ENCODE results near the gene UBE3C. TPM values are rescaled to one million over a fixed set of nuclear protein-coding genes. Genes with fewer than 3 reads are reported as not detected.
"Not testable (repeated sequence)": the region's sequence is repeated elsewhere in the genome, so short reads cannot be mapped to it uniquely, and the experiment has no call there.

The UBE3C gene
- polyA plus RNA-seq, 6 donors from 2014 or later: 16.2 to 22.0 (median 17.5) TPM

GRCh38 chr7:157238087-157238486 lies 99.4 kb downstream of the UBE3C start:
- Mint-ChIP-seq H3K36me3 (peaks cover 16 to 38% of the 10 kb centered on the region in 2 donors), H3K9me3 (peaks cover 0 to 5% (median 0%) of the 10 kb centered on the region in 7 donors), H3K27ac (peak overlapping the region in 2 of 6 donors; percentile 48 to 63), H3K4me1 (peaks cover 0 to 11% (median 0%) of the 10 kb centered on the region in 3 donors), H3K4me3 (peak overlapping the region in 1 of 8 donors; percentile 34), H3K27me3 (no peaks in the 10 kb centered on the region)
- DNase-seq: no peak
- no peak for ATAC-seq (ENCODE audit: low read depth in 2 of 2)

GRCh38 chr7:157239571-157240270 lies 101.0 kb downstream of the UBE3C start:
- Mint-ChIP-seq H3K27me3 (no peaks in the 10 kb centered on the region), H3K36me3 (peaks cover 16 to 31% of the 10 kb centered on the region in 2 donors), H3K4me1 (peaks cover 0 to 11% (median 5%) of the 10 kb centered on the region in 3 donors), H3K4me3 (no peak overlapping the region), H3K27ac (no peak overlapping the region), H3K9me3 (peaks cover 0 to 5% (median 0%) of the 10 kb centered on the region in 7 donors)
- no peak for DNase-seq
- no peak for ATAC-seq (ENCODE audit: low read depth in 2 of 2)

- H3K27ac Mint-ChIP-seq: no peak overlapping the region
These were observed 102.9 kb downstream of the UBE3C start for GRCh38 chr7:157241631-157242030.

GRCh38 chr7:157244516-157245294 lies 106.0 kb downstream of the UBE3C start:
- Mint-ChIP-seq H3K4me1 (peaks cover 0 to 7% (median 5%) of the 10 kb centered on the region in 3 donors), H3K9me3 (no peaks in the 10 kb centered on the region), H3K27me3 (no peaks in the 10 kb centered on the region), H3K4me3 (no peak overlapping the region), H3K27ac (no peak overlapping the region), H3K36me3 (peaks cover 4 to 14% of the 10 kb centered on the region in 2 donors)
- ATAC-seq (ENCODE audit: low read depth in 2 of 2) (no peak), DNase-seq (no peak)

More at GRCh38 chr7:157241631-157242030, 102.9 kb downstream of the UBE3C start:
- peaks cover 0 to 11% (median 5%) of the 10 kb centered on the region in 3 donors for H3K4me1 Mint-ChIP-seq
- peaks cover 16 to 31% of the 10 kb centered on the region in 2 donors for H3K36me3 Mint-ChIP-seq
- H3K27me3 Mint-ChIP-seq: no peaks in the 10 kb centered on the region
- peaks cover 0 to 5% (median 0%) of the 10 kb centered on the region in 7 donors for H3K9me3 Mint-ChIP-seq
- no peak for ATAC-seq (ENCODE audit: low read depth in 2 of 2)
- DNase-seq: no peak
- peak overlapping the region in 1 of 8 donors; percentile 12 for H3K4me3 Mint-ChIP-seq

GRCh38 chr7:157246052-157246451 lies 107.3 kb downstream of the UBE3C start:
- no peak for ATAC-seq (ENCODE audit: low read depth in 2 of 2)
- H3K27me3 Mint-ChIP-seq: no peaks in the 10 kb centered on the region
- no peak overlapping the region for H3K4me3 Mint-ChIP-seq
- no peak overlapping the region for H3K27ac Mint-ChIP-seq
- DNase-seq: no peak
- H3K9me3 Mint-ChIP-seq: no peaks in the 10 kb centered on the region
- H3K36me3 Mint-ChIP-seq: peaks cover 4% of the 10 kb centered on the region in 2 donors
- H3K4me1 Mint-ChIP-seq: peaks cover 0 to 5% (median 4%) of the 10 kb centered on the region in 3 donors

GRCh38 chr7:157248659-157249058 lies 109.9 kb downstream of the UBE3C start:
- Mint-ChIP-seq H3K36me3 (peaks cover 0 to 4% of the 10 kb centered on the region in 2 donors), H3K9me3 (no peaks in the 10 kb centered on the region), H3K27me3 (no peaks in the 10 kb centered on the region), H3K4me3 (no peak overlapping the region), H3K27ac (no peak overlapping the region), H3K4me1 (peaks cover 0 to 4% (median 0%) of the 10 kb centered on the region in 3 donors)
- ATAC-seq (ENCODE audit: low read depth in 2 of 2) (no peak), DNase-seq (no peak)

GRCh38 chr7:157250605-157251228 lies 112.0 kb downstream of the UBE3C start:
- peak; percentile 35 for DNase-seq
- Mint-ChIP-seq H3K4me1 (peaks cover 0 to 4% (median 0%) of the 10 kb centered on the region in 3 donors), H3K9me3 (no peaks in the 10 kb centered on the region), H3K27ac (no peak overlapping the region), H3K36me3 (peaks cover 0 to 8% of the 10 kb centered on the region in 2 donors), H3K27me3 (no peaks in the 10 kb centered on the region), H3K4me3 (no peak overlapping the region)
- peak; percentile 52 to 72 for ATAC-seq (ENCODE audit: low read depth in 2 of 2)

- DNase-seq; ATAC-seq (ENCODE audit: low read depth in 2 of 2); H3K9me3 Mint-ChIP-seq; H3K4me3 Mint-ChIP-seq; H3K4me1 Mint-ChIP-seq; H3K27me3 Mint-ChIP-seq; H3K36me3 Mint-ChIP-seq: not testable (repeated sequence)
- H3K27ac Mint-ChIP-seq: peak overlapping the region in 2 of 6 donors; percentile 54 to 59
These were observed 113.1 kb downstream of the UBE3C start for GRCh38 chr7:157251817-157252216.

GRCh38 chr7:157253850-157254249 lies 115.1 kb downstream of the UBE3C start:
- H3K9me3 Mint-ChIP-seq: no peaks in the 10 kb centered on the region
- peaks cover 0 to 12% of the 10 kb centered on the region in 2 donors for H3K36me3 Mint-ChIP-seq
- DNase-seq: no peak
- peaks cover 0 to 4% (median 0%) of the 10 kb centered on the region in 3 donors for H3K4me1 Mint-ChIP-seq
- no peak overlapping the region for H3K4me3 Mint-ChIP-seq
- ATAC-seq (ENCODE audit: low read depth in 2 of 2): no peak
- no peaks in the 10 kb centered on the region for H3K27me3 Mint-ChIP-seq
- H3K27ac Mint-ChIP-seq: no peak overlapping the region

GRCh38 chr7:157254781-157255180 lies 116.1 kb downstream of the UBE3C start:
- H3K27ac Mint-ChIP-seq; H3K9me3 Mint-ChIP-seq; H3K4me3 Mint-ChIP-seq; H3K4me1 Mint-ChIP-seq; H3K27me3 Mint-ChIP-seq; DNase-seq; ATAC-seq (ENCODE audit: low read depth in 2 of 2): not testable (repeated sequence)
- H3K36me3 Mint-ChIP-seq: peaks cover 0 to 13% of the 10 kb centered on the region in 2 donors

GRCh38 chr7:157255201-157255606 lies 116.5 kb downstream of the UBE3C start:
- Mint-ChIP-seq H3K36me3 (peaks cover 4 to 14% of the 10 kb centered on the region in 2 donors), H3K4me3 (no peak overlapping the region), H3K9me3 (no peaks in the 10 kb centered on the region), H3K27me3 (no peaks in the 10 kb centered on the region), H3K4me1 (no peaks in the 10 kb centered on the region), H3K27ac (no peak overlapping the region)
- no peak for ATAC-seq (ENCODE audit: low read depth in 2 of 2)
- no peak for DNase-seq

- Mint-ChIP-seq H3K27me3 (no peaks in the 10 kb centered on the region), H3K27ac (no peak overlapping the region), H3K4me1 (no peaks in the 10 kb centered on the region), H3K36me3 (peaks cover 7 to 26% of the 10 kb centered on the region in 2 donors), H3K9me3 (no peaks in the 10 kb centered on the region), H3K4me3 (no peak overlapping the region)
- ATAC-seq (ENCODE audit: low read depth in 2 of 2) (no peak), DNase-seq (no peak)
These were observed 124.4 kb downstream of the UBE3C start for GRCh38 chr7:157263156-157263555.

- no peaks in the 10 kb centered on the region for H3K9me3 Mint-ChIP-seq
- H3K4me1 Mint-ChIP-seq: no peaks in the 10 kb centered on the region
- peaks cover 5 to 22% of the 10 kb centered on the region in 2 donors for H3K36me3 Mint-ChIP-seq
- H3K27ac Mint-ChIP-seq: no peak overlapping the region
- DNase-seq: no peak
- no peak for ATAC-seq (ENCODE audit: low read depth in 2 of 2)
- no peaks in the 10 kb centered on the region for H3K27me3 Mint-ChIP-seq
- no peak overlapping the region for H3K4me3 Mint-ChIP-seq
These were observed 126.3 kb downstream of the UBE3C start for GRCh38 chr7:157265051-157265450.
